NCI-H2081 (cell line): ENCODE results near the gene TGFB1I1.
"Not testable (repeated sequence)": the region's sequence is repeated elsewhere in the genome, so short reads cannot be mapped to it uniquely, and the experiment has no call there.

Experiments used
- DNase-seq, 2 experiments: peaks; one replicate each; lab custom pipeline; 2025; lab: John Stamatoyannopoulos, UW

TGFB1I1 gene

DNA sequence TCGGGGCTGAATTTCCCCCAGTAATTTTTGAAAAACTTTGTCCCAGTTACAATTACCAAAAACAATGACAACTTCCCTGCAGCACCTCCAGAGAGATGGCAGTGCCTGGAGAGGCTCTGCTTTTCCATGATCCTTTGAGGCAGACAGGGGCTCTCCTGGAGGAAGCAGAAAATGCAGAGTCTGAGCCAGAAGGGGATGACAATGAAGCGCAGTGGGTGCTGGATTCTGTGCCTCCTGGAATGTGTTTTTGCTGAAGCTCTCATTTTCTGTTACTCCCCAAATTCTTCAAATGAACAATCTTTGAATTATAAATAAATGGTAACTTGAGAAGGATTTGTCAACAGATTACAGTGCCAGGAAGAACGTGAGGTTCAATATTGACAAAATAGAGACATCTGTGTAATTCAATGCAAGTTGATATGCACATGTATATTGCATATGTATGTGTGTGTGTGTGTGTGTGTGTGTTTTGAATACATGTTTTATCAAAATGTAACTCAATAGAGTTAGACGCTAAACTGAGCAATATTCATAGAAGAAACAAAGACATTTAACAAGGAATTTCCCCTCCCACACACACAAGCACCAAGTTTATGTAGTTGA, 45.9 kb downstream of the TGFB1I1 start:
- no peak for DNase-seq

DNA sequence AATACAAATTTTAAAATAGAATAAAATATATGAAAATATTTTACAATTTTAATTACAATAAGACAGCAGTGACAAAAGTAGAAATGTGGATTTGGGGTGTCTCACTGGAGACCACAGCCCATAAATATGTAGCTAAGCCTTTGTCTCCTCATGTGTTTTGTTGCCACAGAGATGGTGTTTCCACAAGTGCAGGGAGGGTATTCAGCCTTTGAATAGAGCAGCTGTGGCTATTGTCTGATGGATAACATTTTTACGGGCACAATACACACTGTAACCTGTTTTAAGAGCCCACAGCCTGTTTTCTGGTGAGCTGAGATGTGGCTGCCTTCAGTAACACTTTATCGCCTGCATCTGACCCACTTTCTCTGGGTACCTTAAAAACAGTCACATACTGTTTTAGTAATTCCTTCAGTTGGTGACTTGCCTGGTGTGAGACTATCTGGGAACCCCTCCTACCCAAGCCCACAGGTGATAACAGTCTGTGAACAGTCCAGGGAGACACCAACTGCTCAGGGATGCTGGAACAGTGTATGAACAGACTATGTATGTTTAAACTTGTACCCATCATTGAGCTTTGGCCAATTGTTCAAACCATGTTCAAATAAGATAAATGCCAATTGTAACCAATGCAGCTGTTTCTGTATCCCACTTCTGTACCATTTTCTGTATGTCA, 47.9 kb downstream of the TGFB1I1 start:
- DNase-seq: no peak

DNA sequence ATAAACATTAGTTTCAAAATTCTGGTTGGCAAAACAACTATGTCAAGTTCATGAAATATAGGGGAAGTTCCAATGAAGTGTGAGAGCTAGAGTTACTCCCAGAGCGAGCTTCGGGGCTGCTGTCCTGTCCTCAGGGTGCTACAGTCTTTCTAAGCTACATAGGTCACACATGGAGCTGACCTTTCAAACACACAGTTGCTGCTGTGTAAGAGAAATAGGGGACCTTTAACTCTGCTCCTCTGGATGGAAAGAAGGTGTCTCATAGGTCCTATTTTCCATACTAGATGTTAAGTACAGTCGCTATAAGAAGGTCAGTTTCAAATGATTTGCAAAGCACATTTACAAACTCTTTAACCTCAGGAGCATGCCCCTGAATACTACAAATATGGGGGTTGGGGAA, 49.4 kb downstream of the TGFB1I1 start:
- no peak for DNase-seq

DNA sequence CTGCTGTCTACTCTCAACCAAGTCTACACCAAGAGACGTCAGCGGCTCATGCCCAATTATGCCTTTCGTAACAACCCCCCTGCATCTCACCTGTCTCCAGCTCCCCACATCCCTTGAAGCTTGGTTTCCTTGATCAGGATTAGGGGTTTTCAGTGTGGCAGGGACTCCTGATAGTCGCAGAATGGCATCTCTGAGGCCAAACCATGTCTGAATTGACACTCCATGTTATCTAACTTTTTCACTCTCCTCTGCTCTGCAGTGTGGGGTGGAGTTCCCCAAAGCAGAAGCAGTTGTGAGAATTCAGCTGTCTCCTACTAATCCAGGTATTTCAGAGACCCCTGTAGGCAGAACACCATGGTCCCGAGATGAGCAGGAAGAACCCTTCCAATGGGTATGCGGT, 50.1 kb downstream of the TGFB1I1 start:
- DNase-seq: no peak

DNA sequence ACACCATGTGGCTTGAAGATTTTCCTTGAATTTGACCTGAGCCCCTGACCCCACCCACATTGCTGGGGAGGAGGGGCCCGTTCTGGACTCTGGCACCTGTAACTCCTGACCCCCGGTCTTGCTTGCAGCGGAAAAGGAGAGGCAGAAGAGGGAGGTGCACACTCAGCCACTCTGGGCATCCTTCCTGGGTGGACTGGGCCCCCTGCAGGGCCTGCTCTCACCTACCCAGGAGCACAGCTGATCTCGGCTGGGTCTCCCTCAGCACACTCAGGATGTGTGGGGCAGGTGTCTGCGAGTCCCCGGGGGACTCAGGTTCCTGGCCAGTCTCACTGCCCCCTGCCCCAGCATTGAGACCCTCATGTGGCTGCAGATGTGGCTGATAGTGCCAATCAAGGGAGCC, 51.8 kb downstream of the TGFB1I1 start:
- not testable (repeated sequence) for DNase-seq

DNA sequence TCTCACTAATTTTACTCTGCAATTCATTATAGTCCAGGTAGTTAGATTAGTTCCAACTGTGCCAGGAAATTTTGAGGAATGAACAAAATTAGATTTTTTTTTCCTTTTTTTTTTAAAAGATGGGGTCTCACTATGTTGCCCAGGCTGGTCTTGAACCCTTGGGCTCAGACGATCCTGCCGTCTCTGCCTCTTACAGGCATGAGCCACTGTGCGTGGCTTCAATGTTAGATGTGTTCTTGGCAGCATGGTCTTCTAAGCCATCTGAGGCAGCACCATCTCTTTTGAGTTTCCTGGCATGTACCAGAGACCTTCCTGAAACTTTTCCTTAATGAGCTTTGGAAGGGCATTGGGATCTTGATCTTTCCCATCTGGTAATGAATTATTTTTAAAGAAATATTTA, 53.2 kb downstream of the TGFB1I1 start:
- DNase-seq: no peak
